ENCODE results near the gene ITGAD. TPM values are rescaled to one million over a fixed set of nuclear protein-coding genes. Genes with fewer than 3 reads are reported as not detected.
"Not testable (repeated sequence)": the region's sequence is repeated elsewhere in the genome, so short reads cannot be mapped to it uniquely, and the experiment has no call there.

The ITGAD gene
- total RNA-seq, 1 donor, result not detected

DNA sequence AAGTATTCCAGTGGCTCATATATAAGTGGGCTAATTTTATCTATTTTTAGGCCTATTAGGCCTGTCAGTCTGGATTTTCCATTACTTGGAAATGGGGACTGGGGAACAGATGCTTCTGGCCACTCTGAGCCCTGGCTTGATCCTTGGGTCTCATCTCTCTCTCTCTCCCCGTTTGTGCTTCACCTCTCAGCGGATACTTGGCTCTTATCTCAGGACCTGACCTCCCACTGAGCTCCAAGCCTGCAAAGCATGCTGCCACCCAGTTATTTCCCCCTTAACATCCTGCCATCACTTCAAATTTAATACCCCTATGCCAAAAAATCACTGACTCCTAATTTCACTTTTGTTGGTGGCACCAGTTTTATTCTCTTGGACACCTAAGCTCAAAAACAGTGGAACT lies 45.3 kb downstream of the ITGAD start:
- TF ChIP-seq CTCF (IDR thresholded peaks at IDR 0.05; ENCODE audit: insufficient read depth, low read depth, low read length), result no peak
- no peak for DNase-seq (ENCODE audit: low read depth)
- H3K4me3 ChIP-seq (ENCODE audit: low read depth, low read length), result no peak overlapping the region

DNA sequence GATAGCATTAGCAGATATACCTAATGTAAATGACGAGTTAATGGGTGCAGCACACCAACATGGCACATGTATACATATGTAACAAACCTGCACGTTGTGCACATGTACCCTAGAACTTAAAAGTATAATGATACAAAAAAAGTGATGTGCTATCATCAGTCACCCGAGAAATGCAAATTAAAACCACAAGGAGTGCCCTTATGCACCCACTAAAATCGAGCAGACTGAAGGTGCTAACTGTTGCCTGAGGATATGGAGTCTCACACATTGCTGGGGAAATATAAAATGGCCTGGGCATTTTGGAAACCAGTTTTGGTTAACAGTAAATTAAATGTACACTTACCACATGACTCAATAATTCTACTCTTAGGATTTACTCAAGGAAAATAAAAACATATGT lies 45.9 kb downstream of the ITGAD start:
- DNase-seq (ENCODE audit: low read depth); H3K4me3 ChIP-seq (ENCODE audit: low read depth, low read length): not testable (repeated sequence)

- DNase-seq (ENCODE audit: low read depth), result no peak
- no peak overlapping the region for H3K4me3 ChIP-seq (ENCODE audit: low read depth, low read length)
- TF ChIP-seq CTCF (IDR thresholded peaks at IDR 0.05; ENCODE audit: insufficient read depth, low read depth, low read length), result no peak
Measured at GRCh38 chr16:31439519-31439918, 46.4 kb downstream of the ITGAD start.

DNA sequence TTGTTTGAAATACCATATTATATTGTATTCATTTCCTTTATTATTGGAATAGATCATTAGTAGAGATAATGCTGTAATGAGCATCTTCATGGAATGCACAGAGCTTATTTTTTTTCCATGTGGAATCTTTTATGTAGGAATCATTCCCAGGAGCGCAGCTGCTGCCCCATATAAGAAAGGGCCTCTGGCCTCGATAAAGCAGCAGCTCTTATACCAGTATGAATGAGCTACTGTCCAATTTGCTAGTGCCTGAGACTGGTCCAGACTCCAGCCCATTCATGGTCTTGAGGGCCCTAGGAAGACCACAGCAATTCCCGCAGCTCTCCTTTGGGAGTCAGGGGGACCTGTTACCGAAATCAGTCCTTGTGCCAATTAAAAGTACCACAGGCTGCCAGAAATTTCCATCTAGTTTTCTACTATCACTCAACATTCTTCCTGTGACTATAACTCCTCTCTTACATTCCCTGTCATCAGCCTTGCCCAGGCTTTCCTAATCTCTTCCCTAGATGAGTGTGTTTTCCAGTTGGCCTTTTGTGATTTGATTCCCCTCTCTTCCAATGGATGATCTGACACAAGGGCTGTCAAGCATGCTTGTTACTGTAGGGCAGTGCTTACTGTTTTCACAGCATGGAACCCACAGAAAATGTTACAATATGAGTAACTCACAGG lies 47.5 kb downstream of the ITGAD start:
- no peak overlapping the region for H3K4me3 ChIP-seq (ENCODE audit: low read depth, low read length)
- no peak for TF ChIP-seq CTCF (IDR thresholded peaks at IDR 0.05; ENCODE audit: insufficient read depth, low read depth, low read length)
- DNase-seq (ENCODE audit: low read depth), result no peak

GRCh38 chr16:31441956-31442355 lies 48.8 kb downstream of the ITGAD start:
- no peak for TF ChIP-seq CTCF (IDR thresholded peaks at IDR 0.05; ENCODE audit: insufficient read depth, low read depth, low read length)
- H3K4me3 ChIP-seq (ENCODE audit: low read depth, low read length), result peak overlapping the region; percentile 77
- no peak for DNase-seq (ENCODE audit: low read depth)

GRCh38 chr16:31445931-31446330 lies 52.8 kb downstream of the ITGAD start:
- DNase-seq (ENCODE audit: low read depth); H3K4me3 ChIP-seq (ENCODE audit: low read depth, low read length): not testable (repeated sequence)

- DNase-seq (ENCODE audit: low read depth), result no peak
- no peak overlapping the region for H3K4me3 ChIP-seq (ENCODE audit: low read depth, low read length)
- TF ChIP-seq CTCF (IDR thresholded peaks at IDR 0.05; ENCODE audit: insufficient read depth, low read depth, low read length), result no peak
Measured at GRCh38 chr16:31451201-31451600, 58.1 kb downstream of the ITGAD start.

GRCh38 chr16:31451681-31452351 lies 58.7 kb downstream of the ITGAD start:
- TF ChIP-seq CTCF (IDR thresholded peaks at IDR 0.05; ENCODE audit: insufficient read depth, low read depth, low read length), result peak; percentile 75
- peak; percentile 68 for DNase-seq (ENCODE audit: low read depth)
- H3K4me3 ChIP-seq (ENCODE audit: low read depth, low read length), result no peak overlapping the region
